HG02642 (cell line): Measurements from ENCODE around the gene NKX6-2.
"Not testable (repeated sequence)": the region's sequence is repeated elsewhere in the genome, so short reads cannot be mapped to it uniquely, and the experiment has no call there.

ENCODE experiments used
- ATAC-seq: cut with Tn5 transposase; IDR thresholded peaks from one replicate; pipeline ENCODE4 v1.9.1; 2021; ENCODE audit warnings: mild to moderate bottlenecking; ENCODE audit not compliant: unreplicated experiment, poor library complexity

Gene NKX6-2

DNA sequence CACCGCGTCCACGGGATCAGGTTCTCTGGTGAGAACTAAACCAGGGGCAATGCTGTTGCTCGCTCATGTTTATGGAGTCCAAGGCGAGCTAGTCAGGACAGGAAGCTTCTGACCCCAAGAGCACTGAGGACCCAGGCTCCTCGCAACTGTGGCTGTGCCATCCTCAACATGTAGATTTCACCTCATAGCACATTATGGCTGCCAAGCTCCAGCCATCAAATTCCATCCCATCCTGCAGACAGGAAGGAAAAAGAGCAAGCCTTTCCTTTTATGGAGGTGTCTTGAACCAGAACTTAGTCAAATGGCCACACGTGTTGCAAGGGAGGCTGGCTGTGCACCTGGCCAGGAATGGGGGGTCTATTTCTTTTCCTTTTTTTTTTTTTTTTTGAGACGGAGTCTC lies 16.1 kb upstream of the NKX6-2 start:
- no peak for ATAC-seq

DNA sequence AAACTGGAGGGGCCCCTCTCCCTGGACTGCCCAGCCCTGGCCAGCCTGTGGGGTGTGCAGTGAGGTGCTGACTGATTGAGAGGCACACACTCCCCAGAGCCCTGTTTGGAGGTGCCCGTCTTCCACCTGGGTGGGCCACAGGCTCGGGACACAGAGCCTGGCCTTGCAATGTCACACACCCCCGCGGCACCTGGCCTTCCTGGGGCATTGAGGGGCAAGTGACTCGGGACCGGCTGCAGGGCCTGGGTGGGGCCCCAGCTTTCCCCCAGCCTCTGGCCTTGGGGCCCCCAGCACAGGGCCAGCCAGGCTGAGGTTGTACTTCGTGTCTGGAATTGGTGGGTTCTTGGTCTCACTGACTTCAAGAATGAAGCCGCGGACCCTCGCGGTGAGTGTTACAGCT lies 13.9 kb upstream of the NKX6-2 start:
- no peak for ATAC-seq

DNA sequence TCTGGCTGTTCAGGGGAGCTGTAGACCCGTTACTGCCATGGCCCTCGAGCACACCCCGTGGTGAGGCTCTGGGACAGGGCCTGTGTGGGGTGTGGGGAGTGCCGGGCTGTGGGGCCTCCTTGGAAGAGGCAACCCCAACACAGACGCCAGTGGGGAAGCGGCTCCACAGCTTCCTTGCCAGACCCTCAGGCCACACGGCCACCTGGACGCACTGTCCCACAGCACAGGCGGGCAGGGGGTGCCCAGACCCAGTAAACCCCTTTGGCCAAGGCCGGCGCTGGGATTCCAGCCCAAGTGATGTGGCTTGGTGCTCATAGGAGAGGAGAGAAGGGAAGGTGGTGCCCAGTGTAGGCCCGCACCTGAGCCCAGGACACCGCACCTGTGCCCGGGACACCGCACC lies 12.9 kb upstream of the NKX6-2 start:
- no peak for ATAC-seq

DNA sequence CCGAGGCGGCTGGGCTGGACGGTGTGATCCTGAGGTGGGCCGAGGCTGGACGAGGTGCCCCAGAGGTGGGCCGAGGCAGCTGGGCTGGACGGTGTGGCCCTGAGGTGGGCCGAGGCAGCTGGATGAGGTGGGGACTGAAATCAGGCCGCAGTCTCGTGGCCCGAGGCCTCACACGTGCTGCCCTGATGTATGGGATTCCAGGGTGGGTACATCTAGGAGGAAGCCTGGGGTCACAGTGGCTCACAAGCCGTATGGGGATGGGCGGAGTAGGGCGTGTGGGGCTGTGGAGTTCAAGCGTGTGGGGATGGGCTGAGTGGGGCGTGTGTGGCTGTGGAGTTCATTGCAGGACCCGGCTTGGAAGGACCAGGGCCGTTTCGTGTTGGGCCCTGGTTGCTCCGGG lies 12.5 kb upstream of the NKX6-2 start:
- ATAC-seq = no peak

DNA sequence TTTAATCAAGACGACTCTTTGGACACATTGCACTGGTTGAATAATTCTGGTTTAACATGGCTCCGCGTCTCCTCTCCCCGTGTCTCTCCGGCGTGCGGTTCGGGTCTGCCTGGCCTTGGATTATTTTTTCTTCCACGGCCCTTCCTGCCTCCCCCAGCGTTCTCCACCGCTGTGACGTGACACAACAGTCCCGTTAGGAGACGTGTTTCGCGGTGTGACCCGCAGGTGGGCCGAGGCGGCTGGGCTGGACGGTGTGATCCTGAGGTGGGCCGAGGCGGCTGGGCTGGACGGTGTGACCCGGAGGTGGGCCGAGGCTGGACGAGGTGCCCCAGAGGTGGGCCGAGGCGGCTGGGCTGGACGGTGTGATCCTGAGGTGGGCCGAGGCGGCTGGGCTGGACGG lies 12.0 kb upstream of the NKX6-2 start:
- ATAC-seq = not testable (repeated sequence)

DNA sequence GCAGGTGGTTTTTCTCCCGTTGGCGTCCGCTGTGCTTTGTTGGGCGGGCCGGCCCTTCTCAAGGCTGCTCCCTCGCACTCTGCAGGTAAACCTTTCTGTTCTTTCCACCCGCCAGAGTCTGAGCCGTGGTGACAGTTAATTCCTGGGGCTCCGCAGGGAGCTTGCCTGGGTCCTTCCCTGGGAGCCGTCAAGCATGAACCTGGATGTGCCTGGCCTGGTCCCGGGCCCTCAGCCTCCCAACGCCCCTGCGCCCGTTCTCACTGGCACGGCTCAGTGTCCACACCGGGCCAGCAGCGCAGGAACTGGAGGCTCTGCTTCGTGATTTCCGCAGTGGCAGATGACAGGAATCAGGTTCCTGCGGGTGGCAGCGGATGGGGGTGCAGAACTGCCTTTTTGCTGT lies 10.9 kb upstream of the NKX6-2 start:
- ATAC-seq = no peak

DNA sequence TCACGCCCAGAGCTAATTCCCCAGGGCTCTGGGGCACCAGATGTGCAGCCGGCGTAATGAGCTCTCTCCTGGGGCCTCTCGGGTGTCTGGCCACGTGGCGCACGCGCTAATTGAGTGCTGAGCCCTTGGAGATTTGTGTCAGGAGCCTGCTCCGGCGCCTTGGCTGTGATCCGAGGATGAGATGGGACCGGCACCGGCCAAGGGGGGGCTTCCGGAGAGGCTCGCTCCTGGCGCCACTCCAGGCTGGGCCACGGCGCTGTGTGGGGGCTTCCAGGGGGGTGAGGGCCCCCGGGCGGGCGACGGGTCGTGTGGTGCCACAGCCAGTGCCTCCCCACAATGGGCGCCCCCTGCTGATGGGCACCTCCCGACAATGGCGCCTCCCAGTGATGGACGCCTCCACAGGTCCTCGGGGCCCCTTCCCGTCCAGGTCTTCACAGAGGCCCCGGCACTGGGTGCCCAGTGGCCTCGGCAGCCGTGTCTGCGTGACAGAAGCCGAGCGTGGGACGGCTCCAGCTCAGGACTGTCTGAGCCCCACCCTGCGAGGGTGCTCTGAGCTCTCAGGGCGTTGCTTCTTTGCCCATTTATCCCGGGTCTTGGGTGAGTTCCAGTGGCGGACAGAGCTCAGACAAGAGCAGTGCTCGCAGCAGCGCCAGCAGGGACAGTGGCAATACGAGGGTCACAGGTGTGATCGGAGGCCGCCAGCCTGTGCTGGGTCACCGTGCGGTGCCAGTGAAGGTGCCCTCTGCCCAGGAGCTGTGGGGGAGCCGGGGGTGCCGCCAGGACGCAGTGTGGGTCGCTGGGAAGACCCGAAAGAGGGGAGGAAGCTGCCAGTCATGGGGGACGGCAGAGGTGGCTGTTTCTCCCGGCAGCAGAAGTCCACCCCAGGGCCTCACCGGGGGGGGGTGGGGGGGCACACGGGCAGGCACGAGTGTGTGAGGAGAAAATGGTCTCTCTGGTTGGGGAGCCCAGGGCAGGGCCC lies 8.2 kb upstream of the NKX6-2 start:
- ATAC-seq = no peak

DNA sequence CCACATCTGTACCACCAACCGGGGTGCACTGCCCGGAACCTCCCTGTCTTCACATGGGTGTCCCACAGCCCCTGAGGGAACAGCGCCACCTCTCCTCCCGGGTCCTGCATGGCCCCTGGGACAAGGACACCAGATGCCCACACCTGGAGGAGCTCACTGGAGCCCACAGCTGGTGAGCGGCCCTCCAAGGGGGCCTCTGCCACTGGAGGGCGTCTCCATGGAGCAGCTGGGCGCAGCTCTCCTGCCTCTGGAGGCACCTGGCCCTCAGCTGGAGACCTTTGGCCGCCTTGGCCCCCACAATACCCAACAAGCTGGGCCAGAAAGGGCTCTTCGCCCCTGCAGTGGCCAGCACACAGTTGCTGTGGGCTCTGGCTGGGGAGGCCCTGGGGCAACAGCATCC lies 7.3 kb upstream of the NKX6-2 start:
- no peak for ATAC-seq

DNA sequence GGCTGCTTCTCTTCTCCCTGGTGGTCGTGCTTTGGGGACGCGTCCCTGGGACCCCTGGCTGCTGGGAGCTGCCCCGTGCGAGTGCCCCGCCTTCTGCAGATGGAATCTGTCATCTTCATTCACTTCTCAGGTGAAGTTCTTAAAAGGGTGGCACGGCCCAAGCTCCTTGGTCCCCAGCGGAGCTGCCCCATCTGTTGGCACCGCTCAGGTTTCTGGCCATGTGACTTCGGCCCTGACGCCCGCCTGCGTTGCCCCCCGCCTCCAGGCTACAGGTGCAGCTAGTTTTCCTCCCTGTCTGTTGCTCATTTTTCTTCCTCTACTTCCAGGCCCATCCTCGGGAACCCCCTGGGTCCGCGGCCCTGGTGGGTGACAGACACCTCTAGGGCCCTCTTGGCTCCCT lies 6.8 kb upstream of the NKX6-2 start:
- ATAC-seq = no peak

DNA sequence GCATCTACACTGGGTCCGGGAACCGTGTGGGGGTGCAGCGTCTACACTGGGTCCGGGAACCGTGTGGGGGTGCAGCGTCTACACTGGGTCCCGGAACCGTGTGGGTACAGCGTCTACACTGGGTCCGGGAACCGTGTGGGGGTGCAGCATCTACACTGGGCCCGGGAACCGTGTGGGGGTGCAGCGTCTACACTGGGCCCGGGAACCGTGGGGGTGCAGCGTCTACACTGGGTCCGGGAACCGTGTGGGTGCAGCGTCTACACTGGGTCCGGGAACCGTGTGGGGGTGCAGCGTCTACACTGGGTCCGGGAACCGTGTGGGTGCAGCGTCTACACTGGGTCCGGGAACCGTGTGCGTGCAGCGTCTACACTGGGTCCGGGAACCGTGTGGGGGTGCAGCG lies 6.2 kb upstream of the NKX6-2 start:
- ATAC-seq = not testable (repeated sequence)

DNA sequence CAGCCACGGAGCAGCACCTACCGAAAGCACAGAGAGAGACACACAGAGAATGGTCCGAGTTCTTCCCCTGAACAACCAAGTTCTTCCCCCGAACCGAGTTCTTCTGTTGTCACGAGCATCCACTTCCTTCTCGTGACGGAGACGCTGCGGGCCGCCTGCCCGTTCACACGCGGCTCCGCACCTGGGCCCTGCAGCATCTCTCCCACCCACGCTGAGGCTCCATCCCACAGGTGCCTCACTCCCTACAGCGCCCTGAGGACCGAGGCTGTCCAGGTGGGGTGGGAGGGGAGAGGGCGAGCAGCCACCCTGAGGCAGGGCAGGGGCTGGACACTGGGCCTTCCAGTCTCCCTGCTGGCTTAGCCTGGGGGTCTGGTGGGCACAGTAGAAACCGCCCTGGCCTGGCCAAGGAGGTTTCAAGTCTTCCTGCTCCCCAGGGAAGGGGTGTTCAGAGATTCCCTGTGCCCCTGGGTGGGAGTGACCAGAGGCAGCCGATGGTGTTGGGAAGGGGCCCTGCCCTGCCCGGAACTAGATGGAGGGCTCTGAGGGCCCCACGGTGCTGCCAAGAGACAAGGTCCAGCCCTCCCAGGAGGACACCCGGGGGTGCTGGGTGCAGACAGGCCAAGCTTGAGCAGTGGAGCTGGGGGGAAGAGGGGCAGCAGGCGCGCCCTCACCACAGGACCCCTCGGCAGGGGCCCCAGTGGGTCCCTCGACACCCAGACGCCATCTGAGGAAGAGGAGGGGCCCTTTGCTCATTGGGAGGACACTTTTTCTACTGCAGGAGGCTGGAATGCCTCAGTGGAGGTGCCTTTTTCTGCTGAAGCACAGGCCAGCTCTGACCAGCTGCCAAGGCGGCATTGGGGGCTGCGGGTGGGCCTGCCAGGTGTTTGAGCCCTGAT lies 5.2 kb upstream of the NKX6-2 start:
- ATAC-seq = no peak

DNA sequence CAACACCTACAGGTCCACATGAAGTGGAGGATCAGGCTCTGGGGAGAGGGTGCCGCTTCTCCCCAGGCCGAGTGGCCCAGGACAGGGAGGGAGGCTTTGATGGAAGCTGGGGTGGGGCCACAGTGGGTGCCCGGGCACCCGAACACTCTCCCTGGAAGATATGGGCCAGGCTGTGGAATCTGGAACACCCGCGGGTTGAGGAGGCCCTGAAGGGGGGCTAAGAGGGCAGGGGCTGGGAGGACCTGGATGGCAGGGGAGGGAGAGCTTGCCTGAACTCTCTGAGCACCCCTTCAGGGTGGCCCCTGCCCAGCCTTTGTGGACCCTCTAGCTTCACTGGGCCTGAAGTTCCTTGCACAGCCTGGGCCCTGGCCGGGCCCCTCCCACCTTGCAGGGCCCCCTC lies 4.5 kb upstream of the NKX6-2 start:
- no peak for ATAC-seq

DNA sequence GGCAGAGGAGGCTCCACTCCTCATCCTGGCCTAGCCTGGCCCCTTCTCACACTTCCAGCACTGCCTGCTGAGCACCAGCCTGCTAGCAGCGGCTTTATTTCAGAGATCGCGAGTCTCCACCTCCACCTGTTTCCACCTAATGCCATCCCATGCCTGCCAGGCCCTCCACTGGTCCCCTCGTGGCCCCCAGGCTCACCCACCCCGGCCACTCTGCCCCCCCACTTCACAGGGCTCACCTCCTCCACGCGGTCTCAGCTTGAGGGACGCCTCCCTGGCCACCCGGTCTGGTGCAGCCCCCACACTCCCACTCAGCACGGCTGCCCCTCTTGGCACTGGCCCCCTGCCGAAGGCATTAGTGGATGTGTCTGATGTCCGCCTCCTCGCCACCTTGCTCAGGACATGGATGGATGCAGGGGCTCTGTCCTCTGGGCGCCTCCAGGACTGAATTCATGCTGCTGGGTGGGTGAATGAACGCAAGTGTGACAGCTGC lies 3.8 kb upstream of the NKX6-2 start:
- ATAC-seq = no peak

DNA sequence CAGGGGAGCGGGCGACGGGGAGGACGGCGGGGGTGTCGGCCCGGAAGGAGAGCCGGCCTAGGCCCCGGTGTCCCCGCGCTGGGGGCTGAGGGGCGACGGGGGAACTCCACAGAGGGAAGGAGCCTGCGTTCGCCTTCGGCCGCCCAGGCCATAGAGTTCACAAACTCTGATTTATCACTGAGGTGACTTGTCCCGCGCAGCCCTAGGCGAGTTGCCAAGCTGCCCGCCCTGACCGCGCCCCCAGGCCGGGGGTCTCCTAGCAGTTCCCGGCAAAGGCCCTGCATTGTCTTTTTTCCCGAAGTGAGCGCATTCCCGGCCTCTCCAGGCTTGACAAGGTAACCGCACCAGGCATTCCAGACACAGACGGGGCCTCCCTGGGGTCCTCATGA lies 2.9 kb upstream of the NKX6-2 start:
- no peak for ATAC-seq

DNA sequence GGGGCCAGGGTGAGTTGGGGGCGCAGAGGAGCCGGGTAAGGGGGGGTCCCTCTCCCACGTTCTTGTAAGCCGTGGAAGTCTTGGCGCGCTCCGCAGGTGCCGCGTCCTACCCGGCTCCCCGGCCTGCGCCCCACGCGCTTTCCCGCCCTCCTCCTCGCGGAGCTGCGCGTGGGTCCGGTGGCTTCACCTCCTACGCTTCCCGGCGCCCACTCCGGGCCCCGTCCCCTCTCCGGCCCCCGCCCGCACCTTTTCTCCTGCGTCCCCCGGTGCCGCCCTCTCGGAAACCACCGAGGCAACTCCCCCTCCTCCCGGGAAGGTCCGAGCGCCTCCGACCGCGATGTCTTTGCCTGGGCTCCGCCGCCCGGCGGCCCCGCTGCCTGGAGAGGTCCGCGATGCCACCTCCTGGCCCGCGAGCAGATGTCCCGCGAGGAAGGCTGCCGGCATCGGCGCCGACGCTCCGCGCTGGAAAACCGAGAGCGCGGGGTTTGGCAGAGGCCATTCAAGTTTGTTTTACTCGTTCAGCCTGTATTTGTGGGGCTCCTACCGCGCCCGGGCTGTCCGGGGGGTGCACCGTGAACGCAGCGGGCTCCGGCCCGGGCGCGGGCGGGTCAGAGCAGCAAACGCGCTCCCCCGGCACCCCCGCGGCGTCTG lies 2.4 kb upstream of the NKX6-2 start:
- ATAC-seq = no peak

DNA sequence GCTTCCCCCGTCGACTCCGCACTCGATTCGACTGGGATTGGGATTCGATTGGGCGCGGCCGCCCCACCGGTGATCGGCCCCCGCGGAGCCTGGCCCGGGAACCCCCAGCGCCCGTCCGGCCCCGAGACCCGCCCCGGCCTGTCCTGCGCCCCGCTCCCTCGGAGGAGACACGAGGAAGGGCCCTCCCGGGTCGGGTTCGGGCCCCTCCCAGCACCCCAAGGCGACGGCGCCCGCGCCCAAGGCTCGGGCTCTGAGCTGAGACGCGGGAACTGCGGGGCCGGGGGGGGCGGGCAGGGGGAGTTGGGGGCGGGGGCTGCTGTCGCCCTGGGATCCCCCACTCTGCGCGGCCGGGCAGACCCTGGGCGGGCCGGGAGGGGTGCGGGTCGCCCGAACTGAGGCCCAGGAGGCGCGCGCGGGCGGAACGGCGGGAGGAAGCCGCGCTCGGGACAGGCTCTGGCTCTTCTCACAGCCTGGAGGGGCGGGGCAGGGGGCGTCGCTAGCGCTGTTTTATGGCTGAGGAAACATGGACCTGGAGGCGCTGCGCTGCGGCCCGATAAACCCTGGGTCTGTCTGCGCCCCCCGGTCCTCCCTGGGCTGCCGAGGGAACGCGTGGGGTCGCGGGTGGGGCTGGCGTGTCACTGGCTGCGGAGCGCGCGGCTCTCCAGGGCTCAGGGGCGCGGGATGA lies 1.7 kb upstream of the NKX6-2 start:
- ATAC-seq = no peak

DNA sequence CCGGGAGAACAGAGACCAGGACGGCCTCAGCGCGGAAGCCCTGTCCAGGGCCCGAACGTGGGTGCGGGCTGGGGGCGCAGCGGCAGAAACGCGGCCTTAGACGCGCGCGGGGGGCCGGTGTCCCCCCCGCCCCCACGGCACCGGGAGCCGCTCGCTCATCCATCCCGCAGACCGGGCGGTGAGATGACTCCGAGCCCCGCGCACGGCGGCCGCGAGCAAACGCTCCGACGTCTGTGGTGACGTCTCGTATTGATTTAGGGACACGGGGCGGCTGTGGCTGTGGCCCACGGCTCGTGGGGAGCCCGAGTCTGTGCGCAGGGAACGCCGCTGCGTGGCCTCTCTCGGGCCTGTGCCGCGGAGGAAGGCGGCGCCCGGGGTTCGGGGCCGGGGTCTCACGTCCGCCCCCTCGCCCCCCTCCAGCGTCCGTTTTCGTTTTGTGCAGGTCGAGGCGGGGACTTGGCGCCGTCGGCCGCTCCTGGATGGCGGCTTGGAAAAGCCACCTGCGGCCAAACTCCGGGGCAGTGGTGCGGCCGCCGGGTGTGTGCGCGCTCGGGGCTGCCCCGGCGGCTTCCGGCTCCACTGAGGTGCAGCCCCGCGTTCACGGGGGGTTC lies 1.0 kb upstream of the NKX6-2 start:
- no peak for ATAC-seq

DNA sequence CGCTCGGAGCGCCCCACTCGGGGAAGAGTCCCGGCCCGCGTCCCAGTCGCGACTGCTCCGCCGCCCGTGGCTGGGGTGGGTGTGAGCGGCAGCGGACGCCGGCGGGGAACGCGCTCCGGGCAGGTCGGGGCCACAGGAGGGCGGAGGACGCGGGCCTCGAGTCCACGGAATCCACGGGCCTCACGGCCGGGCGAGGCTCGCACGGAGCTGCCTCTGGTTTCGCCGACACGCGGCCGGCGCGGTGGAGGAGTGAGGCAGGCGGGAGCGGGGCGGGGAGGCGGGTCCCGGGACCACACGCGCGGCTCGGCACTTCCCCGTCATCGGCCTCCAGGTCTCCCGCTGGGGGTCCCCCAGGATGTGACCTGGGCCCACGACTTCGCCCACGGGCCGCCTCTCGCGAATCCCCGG lies 533 bp upstream of the NKX6-2 start:
- ATAC-seq = no peak

DNA sequence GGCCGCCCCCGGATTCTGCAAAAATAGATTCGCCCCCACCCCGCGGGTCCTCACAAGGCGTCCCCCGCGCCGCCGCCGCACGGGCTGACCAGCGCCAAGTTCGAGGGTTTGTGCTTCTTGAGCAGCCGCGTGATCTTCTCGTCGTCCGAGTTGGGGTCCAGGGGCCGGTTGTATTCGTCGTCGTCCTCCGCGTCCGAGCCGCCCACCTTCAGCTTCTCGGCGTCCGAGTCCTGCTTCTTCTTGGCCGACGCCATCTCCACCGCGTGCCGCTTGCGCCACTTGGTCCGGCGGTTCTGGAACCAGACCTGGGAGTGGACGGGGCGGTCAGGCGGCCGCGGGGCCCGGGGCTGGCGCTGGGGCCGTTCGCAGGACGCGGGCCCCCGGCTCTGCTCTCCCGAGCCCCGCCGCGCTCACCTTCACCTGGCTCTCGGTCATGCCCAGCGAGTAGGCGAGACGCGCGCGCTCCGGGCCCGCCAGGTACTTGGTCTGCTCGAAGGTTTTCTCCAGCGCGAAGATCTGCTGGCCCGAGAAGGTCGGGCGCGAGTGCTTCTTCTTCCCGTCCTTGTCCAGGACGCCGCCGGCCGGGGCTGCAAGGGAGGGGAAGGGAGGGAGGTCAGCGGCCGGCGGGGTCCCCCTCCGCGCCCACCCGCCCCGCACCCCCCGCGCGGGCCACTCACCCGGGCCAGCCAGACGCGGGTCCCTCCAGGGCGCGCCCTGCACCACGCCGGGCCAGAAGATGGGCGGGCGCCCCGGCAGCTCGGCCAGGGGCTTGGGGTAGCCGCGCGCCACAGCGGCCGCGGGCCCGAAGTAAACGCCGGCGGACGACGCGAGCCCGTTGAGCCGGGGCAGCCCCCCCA lies 853 bp downstream of the NKX6-2 start:
- no peak for ATAC-seq
